HG02973 (cell line): ENCODE measurements around the gene APBA2.

ENCODE experiments used
- ATAC-seq: cut with Tn5 transposase; IDR thresholded peaks from one replicate; pipeline ENCODE4 v1.9.1; 2021; ENCODE audit warnings: moderate library complexity; ENCODE audit not compliant: unreplicated experiment

Gene APBA2

DNA sequence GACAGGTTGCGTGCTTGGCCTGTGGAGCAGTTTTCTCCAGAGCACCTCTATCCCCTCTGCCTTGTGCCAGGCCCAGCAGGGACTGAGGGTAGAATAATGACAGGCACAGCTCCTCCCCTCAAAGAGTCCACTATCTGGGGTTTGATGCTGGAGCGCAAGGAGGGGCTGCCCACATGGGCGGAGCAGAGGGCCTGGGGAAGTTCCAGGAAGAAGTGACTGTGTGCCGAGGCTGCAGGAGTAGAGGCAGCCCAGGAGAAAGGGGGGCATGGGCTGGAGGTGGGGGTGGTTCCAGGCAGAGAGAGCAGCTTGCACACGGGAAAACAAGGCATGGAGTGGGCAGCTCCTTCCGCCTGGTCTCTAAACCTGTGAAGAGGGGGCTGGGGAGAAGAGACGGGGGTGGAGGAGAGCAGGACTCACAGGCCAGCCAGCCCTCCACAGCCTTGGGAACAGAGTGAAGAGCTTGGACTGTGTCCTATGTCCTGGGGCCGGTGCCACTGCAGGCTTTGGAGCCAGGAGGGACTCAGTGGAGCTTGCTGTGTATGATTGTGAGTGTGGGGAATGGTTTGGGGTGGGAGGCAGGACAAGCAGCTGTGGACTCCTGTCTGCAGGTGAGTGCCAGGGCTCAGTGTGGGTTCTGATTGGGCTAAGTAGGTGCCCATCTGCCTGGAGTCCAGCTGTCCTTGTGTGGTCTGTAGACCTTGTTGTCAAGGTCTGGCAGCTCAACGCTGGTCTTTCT lies 48.1 kb downstream of the APBA2 start:
- ATAC-seq: no peak

DNA sequence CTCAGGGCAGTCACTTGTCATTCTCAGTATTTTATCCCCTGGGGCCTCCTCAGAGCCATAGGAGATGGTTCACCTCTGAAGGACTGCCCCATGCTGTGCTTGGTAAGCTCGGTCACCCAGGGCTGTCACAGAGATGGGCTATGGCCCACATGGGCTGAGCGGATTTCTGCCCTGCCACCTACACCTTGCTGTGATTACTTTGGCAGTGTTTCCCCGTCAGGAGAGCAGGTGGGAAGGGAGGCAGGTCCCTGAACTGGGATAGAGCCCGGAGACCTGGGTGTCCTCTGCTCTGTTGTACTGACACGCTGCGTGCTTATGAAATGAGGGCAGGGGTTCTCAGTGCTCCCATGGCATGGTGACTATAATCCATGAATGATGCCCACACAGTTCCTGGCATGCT lies 48.9 kb downstream of the APBA2 start:
- ATAC-seq: no peak

DNA sequence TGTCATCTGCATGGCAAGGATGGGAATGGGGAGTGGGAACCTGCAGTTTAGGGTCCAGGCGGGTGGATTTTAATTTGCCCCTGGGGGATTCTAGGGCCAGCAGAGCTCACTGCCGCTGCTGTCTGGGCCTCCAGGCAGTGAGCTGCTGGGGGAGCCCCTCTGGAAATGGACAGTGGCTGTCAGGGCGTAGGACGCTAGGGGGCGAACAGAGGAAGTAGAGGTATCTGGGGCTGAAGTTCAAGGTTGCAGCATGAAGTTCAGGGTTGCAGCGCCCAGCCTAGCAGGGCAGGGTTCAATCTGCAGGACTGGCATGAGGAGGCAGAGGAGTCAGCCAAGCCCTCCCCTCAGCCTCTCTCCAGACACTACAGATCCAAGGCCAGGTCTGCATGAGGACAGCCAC lies 49.5 kb downstream of the APBA2 start:
- no peak for ATAC-seq

DNA sequence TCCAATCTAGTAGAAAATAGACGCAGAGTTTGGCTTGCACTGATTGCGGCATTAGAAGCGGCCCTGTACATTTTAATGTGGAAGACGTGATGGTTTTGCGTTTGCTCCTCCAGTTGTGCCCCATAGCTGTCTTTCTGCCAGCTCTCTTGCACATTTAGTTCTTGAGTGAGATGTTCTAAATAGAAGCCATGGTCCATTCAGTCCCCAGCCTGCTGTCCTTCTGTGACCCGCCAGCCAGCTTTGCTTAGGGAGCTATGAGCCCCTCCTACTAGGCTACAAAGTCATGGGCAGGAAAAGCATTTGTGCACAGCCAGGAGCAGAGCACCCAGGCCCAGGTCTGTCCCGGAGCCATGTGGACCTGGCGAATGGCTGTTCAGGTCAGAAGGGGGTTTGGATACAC lies 50.3 kb downstream of the APBA2 start:
- ATAC-seq: no peak

DNA sequence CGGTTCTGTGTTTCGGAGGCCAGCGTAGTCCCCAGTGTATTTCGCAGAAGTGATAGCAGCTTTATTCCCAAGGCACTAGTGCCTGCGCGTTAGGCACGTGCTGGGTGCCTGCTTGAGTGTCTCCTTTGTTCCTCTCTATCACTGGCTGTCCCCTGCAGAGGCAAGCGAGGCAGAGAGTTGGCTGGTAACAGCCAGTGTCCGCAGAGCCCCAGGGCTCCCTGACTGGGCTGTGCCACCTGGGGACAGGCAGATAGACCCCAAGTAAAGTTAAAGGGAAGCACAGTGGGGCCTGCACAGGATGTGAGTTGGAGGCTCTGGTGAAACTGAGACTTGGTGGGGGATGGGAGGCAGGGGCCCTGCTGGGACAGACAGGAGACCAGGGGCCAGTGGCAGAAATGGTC lies 50.7 kb downstream of the APBA2 start:
- no peak for ATAC-seq

DNA sequence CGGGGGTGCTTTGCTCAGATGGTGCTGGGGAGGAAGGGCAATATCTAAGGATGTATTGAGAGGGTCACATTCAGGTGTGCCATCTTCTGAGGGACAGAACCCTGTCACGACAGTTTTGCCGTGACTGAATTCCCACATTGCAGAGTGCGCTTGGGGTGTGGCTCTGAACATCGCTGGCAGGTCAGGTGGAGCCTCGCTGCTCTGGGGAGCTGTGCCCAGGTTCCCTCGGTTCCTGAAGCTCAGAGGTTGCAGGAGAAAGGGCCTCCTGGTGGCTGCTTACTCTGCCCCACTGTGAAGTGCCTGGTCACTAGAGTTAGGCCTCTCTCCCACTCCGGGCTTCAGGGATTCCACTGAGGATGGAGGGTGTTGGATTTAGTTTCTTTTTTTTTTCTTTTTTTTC lies 51.5 kb downstream of the APBA2 start:
- no peak for ATAC-seq

DNA sequence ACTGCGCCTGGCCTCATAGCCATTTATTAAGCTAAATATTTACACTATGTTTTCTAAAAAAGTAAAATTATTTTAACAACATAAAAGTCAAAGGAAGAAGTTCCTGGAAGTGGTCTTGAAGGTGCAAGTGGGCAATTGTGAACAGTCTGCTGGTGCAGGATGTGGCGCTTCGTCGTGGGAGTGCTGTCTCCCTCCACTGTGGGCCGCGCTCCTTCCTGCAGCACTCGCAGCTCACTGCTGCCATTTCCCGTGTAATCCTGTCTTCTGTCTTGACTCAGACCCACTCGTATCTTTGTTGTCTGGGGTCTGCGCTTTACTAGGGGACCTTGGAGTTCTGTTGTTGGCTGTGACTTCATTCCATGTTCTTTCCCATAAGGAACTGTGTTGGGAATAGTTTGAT lies 56.3 kb downstream of the APBA2 start:
- ATAC-seq: no peak

DNA sequence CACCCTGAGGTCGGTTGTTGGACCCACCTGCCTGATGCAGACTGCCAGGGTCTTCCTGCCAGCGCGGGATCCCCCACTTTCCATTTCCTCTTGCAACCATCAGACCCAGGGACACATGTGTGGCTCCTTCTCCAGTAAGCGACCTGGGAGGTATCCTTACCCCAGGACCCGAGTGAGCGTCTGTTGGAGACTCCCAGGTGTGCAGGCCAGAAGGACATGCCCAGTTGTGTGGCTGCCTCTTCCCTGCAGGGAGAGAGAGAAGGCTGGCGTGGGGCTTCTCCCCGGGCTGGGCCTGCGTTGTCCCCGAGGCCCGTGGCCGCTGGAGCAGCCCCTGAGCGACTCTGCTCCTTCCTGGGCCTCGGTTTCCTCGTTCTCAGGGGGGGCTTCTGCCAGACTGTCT lies 56.8 kb downstream of the APBA2 start:
- ATAC-seq: no peak

DNA sequence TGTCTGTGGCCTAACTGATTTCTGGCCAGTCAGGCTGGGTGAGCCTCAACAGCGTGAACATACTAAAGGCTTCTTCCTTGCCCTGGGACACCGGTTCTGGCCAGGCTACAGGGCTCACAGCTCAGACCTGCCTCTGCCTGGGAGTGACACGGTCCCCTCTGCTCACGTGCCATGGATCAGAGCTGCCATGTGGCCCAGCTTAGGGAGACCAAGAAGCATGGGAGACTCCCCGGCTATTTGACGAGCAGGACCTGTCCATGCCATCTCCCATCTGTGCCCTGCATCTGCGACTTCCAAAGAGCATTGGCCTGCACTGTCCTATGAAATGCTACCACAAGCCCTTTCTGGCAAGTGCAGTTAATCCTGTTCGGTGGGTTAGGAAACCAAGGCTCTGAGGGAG lies 57.4 kb downstream of the APBA2 start:
- no peak for ATAC-seq

DNA sequence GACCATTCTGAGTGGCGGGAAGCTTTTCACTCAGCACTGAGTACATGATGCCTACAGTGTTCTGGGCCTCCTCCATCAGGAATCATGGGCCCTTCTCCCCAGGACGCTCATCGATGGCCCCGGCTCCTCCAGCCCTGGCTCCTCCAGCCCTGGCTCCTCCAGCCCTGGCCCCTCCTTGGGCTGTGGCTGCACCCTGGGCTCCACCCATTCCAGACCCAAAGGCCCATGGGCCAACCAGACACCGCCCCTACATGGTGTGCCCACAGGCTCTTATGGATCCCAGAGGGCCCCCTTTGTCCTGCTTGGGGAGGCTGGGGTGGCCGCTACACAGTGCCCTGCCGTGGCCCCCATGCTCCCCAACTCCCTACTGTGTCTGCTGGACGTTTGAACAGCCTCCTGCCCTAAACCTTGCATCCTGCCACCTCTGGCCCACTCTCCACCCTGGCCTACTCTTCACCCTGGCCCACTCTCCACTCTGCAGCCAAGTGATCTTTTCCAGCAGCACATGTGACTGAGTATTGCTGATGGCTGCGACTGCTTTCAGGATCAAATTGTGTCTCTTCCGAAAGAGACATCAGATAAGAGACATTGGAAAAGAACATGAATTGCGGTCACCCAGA lies 57.9 kb downstream of the APBA2 start:
- ATAC-seq: no peak

DNA sequence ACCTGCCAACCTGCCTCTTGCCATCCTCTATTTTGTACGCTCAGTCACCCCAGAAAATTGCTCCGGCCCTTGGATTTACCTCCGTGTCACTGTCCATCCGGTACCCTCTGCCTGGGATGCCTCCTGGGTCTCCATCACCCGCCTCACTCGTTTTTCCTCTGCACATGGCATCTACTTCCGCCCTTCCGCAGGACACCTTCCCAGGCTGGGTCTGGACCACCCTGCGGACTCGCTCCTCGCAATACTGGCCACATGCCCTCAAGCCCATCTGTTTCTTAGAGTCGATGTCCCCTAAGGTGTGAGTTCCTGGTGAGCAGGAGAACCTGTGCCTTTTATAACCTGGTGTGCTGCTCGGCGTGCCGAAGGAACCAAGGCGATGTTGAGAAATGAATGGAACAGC lies 58.5 kb downstream of the APBA2 start:
- ATAC-seq: no peak

DNA sequence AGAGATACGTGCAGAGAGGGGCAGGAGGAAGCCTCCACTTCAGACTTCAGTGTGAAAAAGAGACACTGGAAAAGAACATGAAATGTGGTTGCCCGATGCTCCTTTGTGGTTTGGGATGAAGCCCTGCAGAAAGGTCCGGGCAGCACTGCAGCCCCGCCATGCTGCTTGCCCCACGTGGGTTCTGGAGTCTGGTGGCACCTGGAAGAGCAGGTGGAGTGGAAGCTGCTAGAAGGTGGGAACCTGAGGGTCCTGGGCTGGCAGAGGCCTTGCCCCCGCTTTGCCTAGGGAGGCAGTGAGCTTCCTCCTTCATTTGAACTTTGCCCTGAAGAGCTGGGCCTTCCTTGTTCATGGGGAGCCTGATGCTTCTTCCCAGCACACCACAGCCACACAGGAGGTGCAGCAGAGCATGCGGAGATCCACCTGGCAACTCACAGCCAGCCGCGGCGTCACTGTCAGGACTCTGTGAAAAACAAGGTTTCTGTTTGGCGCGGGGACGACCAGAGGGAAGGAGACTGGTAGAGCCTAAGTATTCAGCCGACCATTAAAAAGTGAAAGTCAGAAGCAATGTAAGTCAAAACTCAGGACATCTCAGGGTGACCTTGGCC lies 59.0 kb downstream of the APBA2 start:
- no peak for ATAC-seq

DNA sequence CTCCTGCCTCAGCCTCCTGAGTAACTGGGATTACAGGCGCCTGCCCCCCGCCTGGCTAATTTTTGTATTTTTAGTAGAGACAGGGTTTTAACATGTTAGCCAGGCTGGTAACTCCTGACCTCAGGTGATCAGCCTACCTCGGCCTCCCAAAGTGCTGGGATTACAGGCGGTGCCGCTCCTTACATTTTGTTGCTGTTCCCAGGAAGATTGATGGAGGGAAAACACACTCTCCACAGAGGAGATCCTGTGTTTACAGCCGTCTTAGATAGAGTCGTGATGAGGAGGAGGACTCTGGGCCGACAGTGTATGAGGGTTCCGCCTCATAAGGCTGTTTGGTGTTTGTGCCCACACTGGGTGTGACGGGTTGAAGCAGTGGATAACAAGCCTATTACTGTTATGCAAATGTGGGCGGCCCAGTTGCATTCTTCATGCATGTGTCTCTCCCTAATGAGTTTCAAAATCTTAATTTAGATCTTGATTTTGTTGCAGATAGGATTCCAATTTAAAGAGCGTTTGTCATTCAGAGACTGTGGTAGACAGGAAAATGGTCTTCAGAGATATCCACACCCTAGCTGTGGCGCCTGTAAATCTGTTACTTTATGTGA lies 60.0 kb downstream of the APBA2 start:
- no peak for ATAC-seq

DNA sequence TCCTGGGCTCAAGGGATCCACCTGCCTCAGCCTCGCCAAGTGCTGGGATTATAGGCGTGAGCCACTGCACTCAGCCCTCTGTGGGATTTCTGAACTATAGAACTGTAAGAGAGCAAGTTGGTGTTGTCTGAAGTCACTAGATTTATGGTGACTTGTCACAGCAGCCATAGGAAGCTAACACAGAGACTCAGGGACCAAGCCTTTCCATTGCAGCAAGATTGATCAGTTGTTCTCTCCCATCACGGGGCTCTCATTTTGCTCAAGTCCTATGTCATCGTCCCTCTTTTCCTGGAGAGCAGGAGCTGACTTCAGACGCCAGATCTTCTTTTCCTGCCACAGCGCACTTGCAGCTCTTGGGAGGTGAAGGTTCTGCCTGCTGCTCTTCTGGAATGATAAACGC lies 61.0 kb downstream of the APBA2 start:
- no peak for ATAC-seq

DNA sequence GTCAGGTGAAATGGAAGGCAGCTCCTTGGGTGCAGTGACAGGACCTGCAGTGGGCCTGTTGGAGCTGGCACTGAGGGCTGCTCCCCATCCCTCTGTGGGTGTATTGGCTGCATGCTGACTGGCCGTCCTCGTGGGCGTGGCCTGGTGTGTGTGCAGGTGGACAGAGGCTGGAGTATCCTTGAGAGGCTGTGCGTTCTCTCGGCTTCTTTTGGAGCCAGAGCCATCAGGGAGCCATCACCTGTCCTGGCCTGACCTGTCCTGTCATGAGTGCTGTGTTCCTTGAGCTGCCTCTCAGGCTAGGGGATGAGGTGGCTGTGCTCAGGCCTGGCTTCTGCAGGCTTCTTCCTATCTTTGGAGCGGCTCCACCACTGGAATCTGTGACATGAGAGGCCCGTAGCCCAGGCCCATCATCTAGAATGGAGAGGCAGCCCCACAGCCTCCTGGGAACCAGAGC lies 61.5 kb downstream of the APBA2 start:
- no peak for ATAC-seq

DNA sequence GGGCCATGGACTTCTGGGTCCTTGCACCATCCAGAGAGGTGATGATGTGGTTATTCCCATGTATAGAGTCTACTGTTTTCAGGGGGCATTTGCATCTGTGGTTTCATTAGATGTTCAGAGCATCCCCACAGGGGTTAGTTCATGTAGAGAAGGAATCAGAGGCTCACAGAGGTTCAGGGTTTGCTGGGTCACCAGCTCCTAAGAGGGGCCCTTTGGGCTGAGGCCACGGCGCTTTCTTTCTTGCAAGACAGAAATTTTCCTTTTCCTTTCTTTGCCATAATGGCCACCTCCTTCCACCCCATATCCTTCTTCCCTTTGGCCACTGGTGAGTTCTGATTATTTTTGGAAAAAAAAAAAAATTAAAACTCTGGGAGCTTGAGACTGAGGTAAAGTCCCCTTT lies 62.3 kb downstream of the APBA2 start:
- ATAC-seq: no peak

DNA sequence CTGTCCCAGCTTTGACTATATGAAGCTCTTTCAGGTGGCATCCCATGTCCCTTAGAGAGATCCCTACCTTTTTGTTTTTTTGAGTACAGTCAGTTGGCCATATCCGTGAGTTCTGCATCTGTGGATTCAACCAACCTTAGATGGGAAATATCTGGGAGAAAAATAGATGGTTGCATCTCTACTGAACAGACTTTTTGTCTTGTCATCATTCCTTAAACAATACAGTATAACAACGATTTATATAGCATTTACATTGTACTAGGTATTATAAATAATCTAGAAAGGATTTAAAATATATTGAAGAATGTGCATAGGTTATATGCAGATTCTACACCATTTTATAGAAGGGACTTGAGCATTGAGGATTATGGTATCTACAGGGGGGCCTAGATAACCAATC lies 65.1 kb downstream of the APBA2 start:
- ATAC-seq: no peak

DNA sequence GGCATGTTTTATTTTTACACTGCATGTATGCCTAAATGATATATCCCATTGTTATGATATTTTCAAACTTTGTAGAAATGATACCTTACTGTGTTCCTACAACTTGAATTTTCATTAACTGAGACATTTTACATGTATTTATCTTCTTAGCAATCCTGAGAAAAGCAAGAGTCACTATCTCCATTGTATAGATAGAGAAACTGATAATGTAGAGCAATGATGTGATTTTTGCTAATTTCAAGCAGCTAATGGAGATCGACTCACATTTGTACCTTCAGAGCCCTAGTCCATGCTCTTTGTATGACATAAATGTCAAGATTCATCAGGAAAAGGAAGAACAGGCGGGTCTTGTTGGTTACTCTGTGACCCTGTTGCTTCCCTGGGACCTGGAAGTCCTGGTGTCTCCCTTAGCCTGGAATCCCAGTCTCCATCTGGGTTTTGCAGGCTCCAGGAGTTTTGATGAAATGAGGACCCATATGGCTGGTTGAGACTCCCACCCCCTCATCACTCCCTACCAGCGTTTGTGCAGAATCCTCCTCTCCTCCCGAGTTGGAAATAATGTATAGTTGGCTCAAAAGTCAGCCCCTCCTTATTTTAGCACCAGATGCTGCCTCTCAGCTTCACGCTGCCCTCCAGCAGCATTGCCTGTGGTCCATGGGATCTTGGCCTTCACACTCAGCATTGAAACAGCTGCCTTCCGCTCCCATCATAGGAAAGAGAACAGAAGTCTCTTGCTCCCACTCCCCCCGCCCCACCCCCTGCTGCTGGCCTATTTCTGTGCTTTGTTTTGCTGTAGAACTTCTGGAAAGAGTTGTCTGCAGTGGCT lies 67.1 kb downstream of the APBA2 start:
- no peak for ATAC-seq

DNA sequence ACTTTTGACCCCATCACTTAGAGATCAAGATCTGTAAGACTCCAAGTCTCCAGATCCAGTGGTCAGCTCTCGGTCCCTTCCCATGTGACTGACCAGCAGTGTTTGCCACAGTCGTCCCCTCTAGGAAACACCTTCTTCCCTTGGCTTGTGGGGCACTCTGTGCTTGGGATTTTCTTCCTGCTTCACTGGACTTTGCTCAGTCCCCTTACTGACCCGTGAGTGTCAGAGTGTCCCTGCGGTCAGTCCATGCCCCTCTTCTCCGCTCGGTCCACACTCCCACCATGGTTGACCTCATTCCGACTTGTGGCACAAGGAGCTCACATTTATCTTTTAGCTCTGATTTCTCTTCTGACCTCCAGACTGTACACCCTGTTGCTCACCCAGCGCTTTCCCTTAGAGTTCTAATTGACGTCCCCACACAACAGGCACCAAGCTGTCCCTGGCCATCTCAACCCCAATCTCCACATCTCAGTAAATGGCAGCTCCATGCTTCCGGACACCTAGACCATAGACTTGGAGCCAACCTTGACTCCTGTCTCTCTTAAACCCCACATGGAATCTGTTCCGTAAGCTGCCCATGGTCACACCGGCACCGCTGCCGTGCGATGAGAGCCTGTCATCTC lies 67.9 kb downstream of the APBA2 start:
- ATAC-seq: no peak

DNA sequence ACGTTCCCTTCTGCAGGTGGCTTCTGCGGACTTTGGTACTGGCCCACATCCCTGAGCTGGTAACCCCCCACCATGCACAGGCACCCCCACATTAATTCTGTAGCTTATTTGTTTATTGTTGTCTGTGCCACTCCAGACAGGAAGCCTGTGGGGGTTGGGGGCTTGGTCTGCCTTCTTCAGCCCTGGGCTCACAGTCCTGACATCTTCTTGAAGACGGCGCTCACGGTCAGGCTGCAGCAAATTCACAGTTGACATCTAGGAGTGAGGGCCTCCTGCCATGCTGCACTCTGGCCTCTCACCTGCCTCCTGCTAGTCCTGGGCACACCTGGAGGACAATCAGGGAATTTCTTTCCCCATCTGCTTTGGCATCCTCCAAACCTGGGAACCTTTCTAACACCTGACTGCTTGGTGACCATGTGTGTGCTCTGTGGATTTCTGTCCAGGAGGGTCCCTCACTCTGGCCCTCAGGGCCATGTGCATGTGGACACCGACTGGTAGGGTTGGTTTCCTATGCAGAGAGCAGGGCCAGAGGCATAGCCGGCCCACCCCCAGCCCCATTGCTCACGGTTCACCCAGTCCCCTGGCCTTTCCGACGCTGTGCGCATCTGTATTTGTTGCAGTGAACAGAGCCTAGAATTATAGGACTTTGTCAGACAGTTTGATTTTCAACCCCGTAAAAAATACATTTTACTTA lies 68.8 kb downstream of the APBA2 start:
- no peak for ATAC-seq
